Activated T-cell treated with anti-CD3 and anti-CD28 coated beads, Interleukin-2, amount 50 U/mL, for 72 hours (primary cell): Measurements from ENCODE around the gene SLC2A13. TPM values are rescaled to one million over a fixed set of nuclear protein-coding genes. Genes with fewer than 3 reads are reported as not detected.
"Not testable (repeated sequence)": the region's sequence is repeated elsewhere in the genome, so short reads cannot be mapped to it uniquely, and the experiment has no call there.

Source experiments
- ATAC-seq, 2 donors: fragments of 150-1000 bp; cut with Tn5 transposase; replicated peaks in 1 of 2; 2 replicates each; pipeline ENCODE4 v1.10.0; 2021; ENCODE audit warnings: moderate library complexity in 2 of 2, mild to moderate bottlenecking in 1 of 2
- DNase-seq, 2 donors: peaks; one replicate each; pipeline ENCODE4 v3.0.0; 2021 to 2022; ENCODE audit warnings: mixed read lengths in 1 of 2
- H3K27ac Mint-ChIP-seq: one replicate; pipeline ENCODE4 v1.8.0; 2022; ENCODE audit warnings: mild to moderate bottlenecking, moderate library complexity, mixed read lengths
- H3K27me3 Mint-ChIP-seq: one replicate; pipeline ENCODE4 v1.8.0; 2022; ENCODE audit warnings: low read depth, mixed read lengths
- H3K36me3 Mint-ChIP-seq, 2 donors: one replicate each; pipeline ENCODE4 v1.8.0; 2022; ENCODE audit warnings: mixed read lengths in 2 of 2, mild to moderate bottlenecking in 1 of 2; ENCODE audit not compliant: insufficient read depth in 2 of 2
- H3K4me1 Mint-ChIP-seq: one replicate; pipeline ENCODE4 v1.8.0; 2022; ENCODE audit warnings: low read depth, mixed read lengths
- H3K4me3 Mint-ChIP-seq, 2 donors: one replicate each; pipeline ENCODE4 v1.8.0; 2022; ENCODE audit warnings: mild to moderate bottlenecking in 2 of 2, mixed read lengths in 2 of 2, moderate library complexity in 2 of 2
- H3K9me3 Mint-ChIP-seq, 2 donors: one replicate each; pipeline ENCODE4 v1.8.0; 2022; ENCODE audit warnings: mixed read lengths in 2 of 2
- total RNA-seq, 2 donors: library from RNA; stranded (reverse); gene quantifications; one replicate each; pipeline ENCODE4 v1.2.3, GENCODE V29; 2022

Gene SLC2A13
- total RNA-seq, 2 donors from 2014 or later = 3.0 to 5.8 TPM

DNA sequence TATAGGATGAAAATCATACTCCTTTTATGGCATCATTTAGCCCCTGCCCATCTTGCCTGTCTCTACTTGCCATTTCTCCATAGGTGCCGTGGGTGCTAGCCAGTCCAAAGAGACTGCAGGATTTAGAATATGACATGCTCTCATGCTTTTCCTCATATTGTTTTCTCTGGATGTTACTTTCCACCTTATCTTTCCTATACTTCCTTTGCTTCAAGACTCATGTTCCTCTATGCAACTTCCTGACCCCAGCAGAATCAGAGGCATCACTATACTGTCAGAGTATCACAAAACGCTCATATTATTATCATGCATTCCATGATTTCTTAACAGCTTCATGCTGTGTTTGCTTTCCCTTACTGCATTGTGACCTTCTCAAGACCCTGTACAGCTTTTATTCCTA, 265.5 kb downstream of the SLC2A13 start:
- DNase-seq (no peak), ATAC-seq (no peak)
- Mint-ChIP-seq H3K4me1 (no peaks in the 10 kb centered on the region), H3K27ac (no peak overlapping the region), H3K27me3 (no peaks in the 10 kb centered on the region), H3K9me3 (no peaks in the 10 kb centered on the region), H3K36me3 (no peaks in the 10 kb centered on the region), H3K4me3 (no peak overlapping the region)

DNA sequence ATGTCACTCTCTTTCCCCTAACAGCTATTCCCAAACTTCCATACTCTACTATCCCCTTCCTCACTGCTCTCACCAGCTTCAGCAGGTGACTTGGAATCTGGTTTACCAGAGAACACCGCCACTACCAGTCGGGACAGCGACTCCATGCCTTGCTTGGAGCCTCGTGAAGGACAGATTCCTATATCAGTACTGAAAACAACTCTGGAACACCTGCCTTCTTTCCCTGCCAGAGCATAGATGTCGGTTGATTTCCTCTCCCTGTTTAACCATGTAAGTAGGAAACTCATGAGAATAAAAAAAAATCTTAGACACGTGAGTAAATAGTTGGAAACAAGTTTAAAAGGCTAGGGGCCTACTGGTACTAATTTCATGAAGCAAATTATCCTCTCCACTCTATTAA, 266.8 kb downstream of the SLC2A13 start:
- ATAC-seq = no peak
- Mint-ChIP-seq H3K9me3 (no peaks in the 10 kb centered on the region), H3K27ac (no peak overlapping the region), H3K4me3 (no peak overlapping the region), H3K27me3 (no peaks in the 10 kb centered on the region), H3K36me3 (no peaks in the 10 kb centered on the region), H3K4me1 (no peaks in the 10 kb centered on the region)
- no peak for DNase-seq

DNA sequence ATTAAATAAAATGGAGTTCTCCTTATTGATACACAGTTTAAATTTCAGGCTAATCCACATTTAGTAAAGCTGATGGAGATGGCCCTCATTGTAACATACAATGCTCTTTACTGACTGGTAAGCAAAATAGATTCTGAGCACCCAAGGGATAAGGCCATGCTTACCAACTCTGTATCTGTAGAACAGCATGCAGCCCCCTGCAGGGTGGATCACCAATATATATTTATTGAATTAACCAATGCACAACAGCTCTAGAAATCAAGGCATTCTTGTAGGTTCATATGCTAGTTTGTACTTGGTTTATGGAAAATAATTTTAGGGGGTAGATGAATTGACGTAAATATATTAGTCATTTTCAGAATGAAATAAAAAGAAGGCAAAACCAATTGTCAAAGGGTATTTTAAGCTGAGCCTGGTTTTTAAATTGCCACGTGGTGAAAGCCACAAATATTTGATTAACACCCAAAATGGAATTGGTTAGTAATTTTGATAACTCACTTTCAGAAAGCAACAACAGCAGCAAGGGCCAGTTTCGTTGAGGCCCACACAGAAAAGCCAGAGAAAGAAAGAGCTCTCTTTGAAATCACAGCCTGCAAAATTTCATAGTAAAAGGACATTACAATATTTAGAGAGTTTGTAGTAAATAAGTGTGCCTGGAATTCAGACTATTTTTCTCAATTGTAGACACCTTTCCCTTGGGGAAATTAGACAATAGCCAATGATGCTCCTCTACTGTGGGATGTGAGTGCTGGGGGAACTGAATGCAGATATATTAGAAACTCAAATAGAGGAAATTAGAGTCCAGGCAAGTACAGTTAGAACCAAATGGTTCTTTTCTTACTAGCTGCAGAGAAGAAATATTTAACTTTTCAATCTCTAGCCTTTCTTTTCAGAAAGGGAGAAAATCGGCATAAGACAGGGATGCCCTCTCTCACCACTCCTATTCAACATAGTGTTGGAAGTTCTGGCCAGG, 270.1 kb downstream of the SLC2A13 start:
- Mint-ChIP-seq H3K4me1 (no peaks in the 10 kb centered on the region), H3K27me3 (no peaks in the 10 kb centered on the region), H3K9me3 (no peaks in the 10 kb centered on the region), H3K4me3 (no peak overlapping the region), H3K27ac (no peak overlapping the region), H3K36me3 (no peaks in the 10 kb centered on the region)
- no peak for DNase-seq
- no peak for ATAC-seq

DNA sequence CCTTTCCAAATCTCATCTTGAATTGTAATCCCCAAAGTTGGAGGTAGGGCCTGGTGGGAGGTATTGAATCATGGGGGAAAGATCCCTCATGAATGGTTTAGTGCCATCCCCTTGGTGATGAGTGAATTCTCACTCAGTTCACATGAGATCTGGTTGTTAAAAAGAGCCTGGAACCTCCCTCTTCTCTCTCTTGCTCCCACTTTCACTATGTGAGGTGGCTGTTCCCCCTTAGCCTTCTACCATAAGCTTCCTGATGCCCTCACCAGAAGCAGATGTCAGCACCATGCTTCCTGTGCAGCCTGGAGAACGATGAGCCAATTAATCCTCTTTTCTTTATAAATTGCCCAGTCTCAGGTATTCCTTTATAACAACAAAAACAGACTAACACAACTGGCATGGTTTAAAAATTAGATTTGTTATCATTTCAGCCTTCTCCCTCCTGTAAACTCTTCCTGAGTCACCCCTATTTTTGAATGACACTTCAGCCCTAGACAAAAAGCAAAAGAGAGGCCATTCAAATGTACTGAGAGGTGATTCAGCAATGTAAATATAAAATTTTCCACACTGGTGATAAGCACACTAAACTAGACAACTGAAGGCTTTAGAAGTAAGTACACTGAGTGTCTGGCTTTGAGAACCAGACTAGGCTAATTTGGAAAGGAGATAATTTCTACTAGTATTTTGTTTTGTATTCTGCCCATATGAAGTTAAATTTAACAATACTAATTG, 274.1 kb downstream of the SLC2A13 start:
- Mint-ChIP-seq H3K27me3 (no peaks in the 10 kb centered on the region), H3K36me3 (no peaks in the 10 kb centered on the region), H3K27ac (no peak overlapping the region), H3K4me3 (no peak overlapping the region), H3K9me3 (no peaks in the 10 kb centered on the region), H3K4me1 (no peaks in the 10 kb centered on the region)
- DNase-seq (no peak), ATAC-seq (peak in 1 of 2 donors; percentile 17)

DNA sequence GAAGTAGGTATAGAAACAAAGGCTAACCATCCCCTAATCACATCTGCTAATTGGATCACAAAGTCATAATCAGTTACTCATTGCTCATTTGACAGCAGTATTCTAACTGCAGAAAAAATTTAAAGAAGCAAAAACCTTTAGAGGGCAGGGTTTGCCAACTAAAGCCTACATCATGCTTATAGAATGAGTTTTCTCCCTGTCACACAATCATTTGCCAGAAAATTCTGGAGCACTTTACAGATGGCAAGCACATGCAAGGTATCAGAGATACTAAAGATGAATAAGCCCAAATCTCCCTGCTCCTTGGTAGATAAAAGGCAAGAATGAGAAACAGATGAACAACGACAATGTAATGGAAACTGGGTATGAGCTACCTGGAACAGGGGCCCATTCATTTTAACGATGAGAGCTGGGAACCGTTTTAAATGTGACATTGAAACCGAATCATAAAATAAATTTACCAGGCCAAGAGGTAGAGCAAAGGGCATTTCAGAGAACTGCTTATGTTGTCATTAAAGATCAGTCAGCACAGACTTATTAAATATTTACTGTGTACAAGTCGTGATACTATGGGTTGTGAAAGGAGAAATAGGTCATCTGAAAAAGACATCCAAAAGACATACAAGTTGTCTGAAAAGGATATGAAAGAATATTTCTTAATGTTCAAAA, 274.9 kb downstream of the SLC2A13 start:
- DNase-seq (no peak), ATAC-seq (no peak)
- no peak overlapping the region for H3K27ac Mint-ChIP-seq
- no peaks in the 10 kb centered on the region for H3K4me1 Mint-ChIP-seq
- no peak overlapping the region for H3K4me3 Mint-ChIP-seq
- no peaks in the 10 kb centered on the region for H3K9me3 Mint-ChIP-seq
- H3K27me3 Mint-ChIP-seq = no peaks in the 10 kb centered on the region
- H3K36me3 Mint-ChIP-seq = no peaks in the 10 kb centered on the region

DNA sequence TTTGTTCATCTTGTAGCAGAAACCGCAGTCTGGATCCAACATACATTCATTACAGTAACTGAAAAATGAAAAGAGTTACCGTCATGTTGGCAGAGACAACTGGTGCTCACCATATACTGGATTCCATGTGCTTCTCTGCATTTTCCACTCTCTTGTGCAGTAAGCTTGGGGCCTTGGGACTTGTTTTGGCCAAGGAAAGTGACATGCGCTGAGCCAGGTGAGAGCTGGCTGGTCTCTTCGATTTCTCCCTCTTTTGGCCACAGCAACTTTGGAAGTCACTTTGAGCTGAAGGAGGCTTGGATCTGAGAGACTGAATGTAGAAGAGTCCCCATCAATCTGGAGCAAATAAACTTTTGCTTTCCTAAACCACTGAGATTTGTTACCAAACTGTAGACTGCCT, 275.7 kb downstream of the SLC2A13 start:
- ATAC-seq = no peak
- Mint-ChIP-seq H3K36me3 (no peaks in the 10 kb centered on the region), H3K9me3 (no peaks in the 10 kb centered on the region), H3K4me3 (no peak overlapping the region), H3K27me3 (no peaks in the 10 kb centered on the region), H3K27ac (no peak overlapping the region), H3K4me1 (no peaks in the 10 kb centered on the region)
- DNase-seq = no peak

DNA sequence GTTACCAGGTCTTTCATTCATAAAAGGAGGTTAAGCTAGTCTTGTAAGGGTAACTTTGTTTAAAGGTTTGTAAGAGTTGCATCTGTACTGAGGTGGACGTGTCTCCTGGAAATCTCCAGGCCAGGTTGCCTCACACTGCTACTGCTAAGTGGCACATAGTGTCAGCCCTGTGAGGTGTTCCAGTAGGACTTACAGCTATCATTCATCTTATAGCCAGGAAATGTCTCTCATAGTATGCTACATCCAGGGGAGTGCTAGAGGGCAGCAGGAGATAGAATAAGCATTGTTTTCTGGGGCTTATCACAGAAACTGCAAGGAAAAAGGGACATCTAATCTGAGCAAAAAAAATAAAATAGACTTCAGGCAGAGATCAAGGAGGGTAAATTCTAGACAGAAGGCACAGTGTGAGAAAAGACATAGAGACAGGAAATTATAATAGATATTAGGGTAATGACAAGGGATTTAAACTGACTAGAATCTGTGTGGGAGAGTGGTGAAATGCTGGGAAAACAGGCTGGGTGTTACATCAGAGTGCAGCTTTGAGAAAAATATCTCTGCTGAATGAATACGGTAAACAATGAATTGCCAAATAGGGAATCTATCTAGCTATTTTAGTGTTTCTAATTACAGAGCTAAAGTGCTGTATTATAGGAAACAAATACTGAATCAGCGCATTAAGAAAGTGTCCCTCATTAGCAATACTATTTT, 281.2 kb downstream of the SLC2A13 start:
- Mint-ChIP-seq H3K4me1 (no peaks in the 10 kb centered on the region), H3K27ac (no peak overlapping the region), H3K9me3 (no peaks in the 10 kb centered on the region), H3K27me3 (no peaks in the 10 kb centered on the region), H3K36me3 (peaks cover 0 to 1% of the 10 kb centered on the region in 2 donors), H3K4me3 (no peak overlapping the region)
- ATAC-seq (no peak), DNase-seq (no peak)

DNA sequence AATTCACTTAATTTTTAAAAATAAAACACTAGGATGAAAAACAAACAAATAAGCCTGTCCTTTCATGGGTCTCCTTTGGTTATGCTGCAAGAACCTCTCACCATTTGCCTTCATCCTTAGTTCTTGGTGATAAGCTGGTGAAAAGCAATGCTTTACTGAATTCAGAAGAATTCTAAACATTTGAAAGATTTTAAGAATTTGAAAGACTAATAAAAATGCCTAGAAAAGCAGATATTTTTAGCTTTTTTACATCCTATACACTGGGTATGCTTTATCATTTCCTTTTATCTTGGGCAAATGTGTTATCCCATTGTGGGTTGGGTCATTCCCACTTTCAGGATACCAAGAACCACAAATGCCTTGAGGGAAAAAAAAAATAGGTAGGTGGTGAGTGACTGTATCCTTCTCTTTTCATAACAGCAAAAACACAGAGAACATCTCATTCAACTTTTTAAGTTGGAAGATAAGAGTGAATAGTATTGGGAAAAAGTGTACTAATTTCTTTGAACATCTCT, 289.2 kb downstream of the SLC2A13 start:
- Mint-ChIP-seq H3K9me3 (peaks cover 0 to 2% of the 10 kb centered on the region in 2 donors), H3K4me1 (no peaks in the 10 kb centered on the region), H3K36me3 (no peaks in the 10 kb centered on the region), H3K27ac (no peak overlapping the region), H3K27me3 (no peaks in the 10 kb centered on the region), H3K4me3 (no peak overlapping the region)
- DNase-seq (no peak), ATAC-seq (no peak)

DNA sequence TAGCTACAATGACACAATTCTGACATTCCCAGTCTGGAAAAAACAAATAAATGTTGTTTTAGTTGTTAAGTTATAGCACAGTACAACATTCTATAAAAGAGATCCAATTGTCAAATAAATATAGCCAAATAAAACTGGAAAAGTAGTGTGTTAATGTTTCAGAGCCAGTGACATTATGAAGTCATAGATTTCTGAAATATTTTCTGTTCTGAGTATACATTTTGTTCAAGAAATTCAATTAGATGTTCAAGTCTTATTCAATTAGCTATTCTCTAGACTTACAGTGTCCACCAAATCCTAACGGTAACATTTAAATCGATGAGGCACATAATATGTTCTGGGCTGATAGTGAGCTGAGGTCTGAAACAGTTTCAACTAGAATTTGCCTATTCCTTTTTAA, 290.1 kb downstream of the SLC2A13 start:
- Mint-ChIP-seq H3K27me3 (no peaks in the 10 kb centered on the region), H3K27ac (no peak overlapping the region), H3K4me3 (no peak overlapping the region), H3K4me1 (no peaks in the 10 kb centered on the region), H3K36me3 (no peaks in the 10 kb centered on the region), H3K9me3 (peaks cover 0 to 2% of the 10 kb centered on the region in 2 donors)
- DNase-seq (no peak), ATAC-seq (no peak)

DNA sequence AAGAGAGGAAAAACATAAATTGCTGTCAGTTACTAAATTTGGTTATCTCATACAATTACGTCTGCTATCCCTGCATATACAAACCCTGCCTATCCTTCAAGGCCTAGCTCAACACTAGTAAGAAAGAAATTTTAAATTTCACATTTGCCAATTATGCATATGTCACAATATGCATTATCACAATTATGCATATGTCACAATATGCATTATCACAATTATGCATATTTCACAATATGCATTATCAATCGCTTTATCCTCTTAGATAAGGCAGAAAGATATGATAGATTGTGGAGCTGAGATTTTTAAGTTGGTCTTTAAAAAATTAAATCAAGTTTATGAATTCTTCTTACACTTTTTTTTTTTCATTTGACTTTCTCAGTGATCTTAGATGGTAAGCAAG, 291.3 kb downstream of the SLC2A13 start:
- H3K27ac Mint-ChIP-seq = no peak overlapping the region
- H3K36me3 Mint-ChIP-seq = no peaks in the 10 kb centered on the region
- H3K27me3 Mint-ChIP-seq = no peaks in the 10 kb centered on the region
- no peak overlapping the region for H3K4me3 Mint-ChIP-seq
- ATAC-seq (no peak), DNase-seq (no peak)
- H3K9me3 Mint-ChIP-seq = peaks cover 2 to 4% of the 10 kb centered on the region in 2 donors
- no peaks in the 10 kb centered on the region for H3K4me1 Mint-ChIP-seq

DNA sequence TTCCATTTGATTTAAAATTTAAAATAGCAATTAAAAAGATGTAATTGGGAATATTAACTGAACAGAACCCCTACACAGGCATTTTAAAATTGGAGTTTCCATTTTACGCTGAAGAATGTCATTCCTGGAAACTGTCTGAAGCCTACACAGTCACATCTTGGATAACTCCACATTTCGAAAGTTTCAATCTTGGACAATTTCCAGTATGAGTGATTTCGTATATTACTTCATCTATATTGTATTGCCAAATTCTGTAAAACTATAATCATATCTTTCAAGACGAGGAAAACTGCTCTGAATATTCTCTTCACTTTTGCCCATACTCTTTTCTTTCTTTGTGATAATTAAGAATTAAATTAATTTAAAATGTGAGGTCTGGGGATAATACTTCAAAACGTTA, 292.1 kb downstream of the SLC2A13 start:
- Mint-ChIP-seq H3K36me3 (no peaks in the 10 kb centered on the region), H3K4me3 (no peak overlapping the region), H3K27ac (no peak overlapping the region), H3K9me3 (peaks cover 2 to 4% of the 10 kb centered on the region in 2 donors), H3K27me3 (no peaks in the 10 kb centered on the region), H3K4me1 (no peaks in the 10 kb centered on the region)
- DNase-seq (no peak), ATAC-seq (no peak)

DNA sequence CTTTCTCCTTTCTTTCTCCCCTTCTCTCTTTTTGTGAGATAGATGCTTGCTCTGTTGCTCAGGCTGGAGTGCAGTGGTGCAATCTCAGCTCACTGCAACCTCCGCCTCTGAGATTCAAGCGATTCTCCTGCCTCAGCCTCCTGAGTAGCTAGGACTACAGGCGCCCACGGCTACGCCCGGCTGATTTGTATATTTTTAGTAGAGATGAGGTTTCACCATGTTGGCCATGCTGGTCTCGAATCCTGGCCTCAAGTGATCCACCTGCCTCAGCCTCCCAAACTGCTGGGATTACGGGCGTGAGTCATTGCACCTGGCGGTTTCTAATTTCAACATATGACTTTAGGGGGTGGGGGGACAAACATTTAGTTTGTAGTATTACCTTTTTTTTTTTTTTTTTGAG, 293.4 kb downstream of the SLC2A13 start:
- H3K27me3 Mint-ChIP-seq, DNase-seq, H3K9me3 Mint-ChIP-seq, H3K36me3 Mint-ChIP-seq, H3K4me1 Mint-ChIP-seq, H3K4me3 Mint-ChIP-seq, H3K27ac Mint-ChIP-seq, ATAC-seq: not testable (repeated sequence)
